ENCODE results near the gene ATRNL1.
"Not testable (repeated sequence)": the region's sequence is repeated elsewhere in the genome, so short reads cannot be mapped to it uniquely, and the experiment has no call there.

Gene ATRNL1

DNA sequence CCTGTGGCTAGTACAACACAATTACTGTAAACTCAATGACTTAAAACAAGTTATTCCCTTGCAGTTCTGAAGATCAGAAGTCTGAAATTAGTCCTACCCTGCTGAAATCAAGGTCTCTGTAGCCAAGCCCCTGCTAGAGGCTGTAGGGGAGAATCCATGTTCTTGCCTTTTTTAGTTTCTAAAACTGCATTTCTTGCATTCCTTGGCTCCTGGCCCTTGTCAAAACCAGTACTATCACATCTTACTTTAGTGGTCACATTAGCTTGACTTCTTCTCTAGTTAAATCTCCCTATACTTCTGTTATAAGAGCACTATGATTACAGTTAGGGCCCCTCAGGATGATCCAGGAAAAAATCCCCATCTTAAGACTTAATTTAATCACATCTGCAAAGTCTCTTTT is 612.9 kb downstream of the ATRNL1 start:
- no peaks in the 10 kb centered on the region for H3K36me3 ChIP-seq (ENCODE audit: control insufficient read depth in 1 of 2, insufficient read depth in 2 of 2, low read length in 2 of 2)
- H3K4me1 ChIP-seq (ENCODE audit: control insufficient read depth in 1 of 2, insufficient read depth in 2 of 2, low read length in 2 of 2): no peaks in the 10 kb centered on the region
- no peak overlapping the region for H3K4me3 ChIP-seq (ENCODE audit: low read depth in 1 of 2, low read length in 2 of 2)
- no peaks in the 10 kb centered on the region for H3K9me3 ChIP-seq (ENCODE audit: control insufficient read depth in 1 of 2, low read length in 2 of 2)
- no peak overlapping the region for H3K27ac ChIP-seq (ENCODE audit: low read length)
- no peaks in the 10 kb centered on the region for H3K27me3 ChIP-seq (ENCODE audit: low read depth, low read length)

DNA sequence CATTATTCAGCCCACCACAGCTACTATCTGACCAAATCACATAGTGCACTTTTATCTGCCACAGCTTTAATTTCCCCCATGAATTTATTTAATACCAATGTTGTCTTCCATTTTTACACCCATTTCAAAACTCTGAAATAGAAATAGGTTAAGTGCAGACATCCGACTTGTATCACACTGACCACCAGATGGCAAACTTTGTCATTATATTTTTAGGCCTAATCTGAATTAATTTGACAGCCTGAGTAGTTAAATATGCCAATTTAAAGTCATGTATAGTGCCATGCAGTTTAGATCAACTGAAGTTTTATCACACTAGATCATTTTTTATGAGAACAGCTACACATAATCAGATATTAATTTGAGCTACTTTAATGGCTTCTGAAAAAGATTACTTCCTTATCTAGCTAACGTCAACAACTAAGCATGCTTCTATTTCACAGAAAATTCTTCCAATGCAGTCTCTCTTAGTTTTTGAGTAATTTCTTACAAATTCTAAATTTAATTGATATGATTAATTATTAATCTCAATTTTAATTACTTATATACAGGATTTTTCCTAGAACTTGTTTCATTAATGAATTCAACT is 613.4 kb downstream of the ATRNL1 start:
- H3K27me3 ChIP-seq (ENCODE audit: low read depth, low read length): no peaks in the 10 kb centered on the region
- no peaks in the 10 kb centered on the region for H3K36me3 ChIP-seq (ENCODE audit: control insufficient read depth in 1 of 2, insufficient read depth in 2 of 2, low read length in 2 of 2)
- no peaks in the 10 kb centered on the region for H3K9me3 ChIP-seq (ENCODE audit: control insufficient read depth in 1 of 2, low read length in 2 of 2)
- no peaks in the 10 kb centered on the region for H3K4me1 ChIP-seq (ENCODE audit: control insufficient read depth in 1 of 2, insufficient read depth in 2 of 2, low read length in 2 of 2)
- no peak overlapping the region for H3K27ac ChIP-seq (ENCODE audit: low read length)
- no peak overlapping the region for H3K4me3 ChIP-seq (ENCODE audit: low read depth in 1 of 2, low read length in 2 of 2)

DNA sequence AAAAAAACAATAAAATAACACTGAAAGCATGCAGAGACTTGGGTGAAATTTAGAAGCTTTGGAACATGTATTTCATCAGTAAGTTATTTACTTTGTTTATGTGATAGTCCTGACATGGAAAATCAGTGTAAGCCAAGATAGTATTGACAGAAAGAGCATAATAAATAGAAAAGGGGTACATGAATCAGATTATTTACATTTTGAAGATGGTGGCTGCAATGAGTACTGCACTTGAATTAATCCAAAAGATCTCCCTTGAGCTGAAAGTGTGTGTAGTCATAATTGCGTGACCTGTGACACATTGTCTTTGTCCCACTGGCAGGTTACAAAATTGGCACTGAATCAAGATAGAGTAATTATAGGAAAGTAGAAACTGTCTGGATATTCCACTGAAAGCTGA is 617.0 kb downstream of the ATRNL1 start:
- H3K36me3 ChIP-seq (ENCODE audit: control insufficient read depth in 1 of 2, insufficient read depth in 2 of 2, low read length in 2 of 2): no peaks in the 10 kb centered on the region
- H3K4me1 ChIP-seq (ENCODE audit: control insufficient read depth in 1 of 2, insufficient read depth in 2 of 2, low read length in 2 of 2): no peaks in the 10 kb centered on the region
- H3K27ac ChIP-seq (ENCODE audit: low read length): no peak overlapping the region
- no peaks in the 10 kb centered on the region for H3K9me3 ChIP-seq (ENCODE audit: control insufficient read depth in 1 of 2, low read length in 2 of 2)
- no peak overlapping the region for H3K4me3 ChIP-seq (ENCODE audit: low read depth in 1 of 2, low read length in 2 of 2)
- no peaks in the 10 kb centered on the region for H3K27me3 ChIP-seq (ENCODE audit: low read depth, low read length)

DNA sequence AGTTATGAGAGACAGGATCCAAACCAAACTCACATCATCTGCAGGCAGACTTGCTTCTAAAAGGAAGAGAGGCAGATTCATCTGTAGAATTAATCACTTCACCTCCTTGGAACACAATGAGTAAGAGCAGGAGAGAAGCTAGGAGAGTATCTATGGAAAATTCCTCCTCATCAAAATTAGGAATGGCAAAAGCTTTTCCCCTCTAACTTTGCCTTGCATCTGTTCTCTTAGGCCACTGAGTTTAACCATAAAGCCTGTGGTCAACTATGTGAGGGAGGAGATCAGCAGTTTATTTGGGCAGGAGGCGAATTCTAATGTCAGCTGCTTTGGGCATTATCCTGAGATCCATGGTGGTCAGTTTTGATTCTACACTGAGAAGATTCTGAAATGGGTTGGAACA is 618.1 kb downstream of the ATRNL1 start:
- no peaks in the 10 kb centered on the region for H3K36me3 ChIP-seq (ENCODE audit: control insufficient read depth in 1 of 2, insufficient read depth in 2 of 2, low read length in 2 of 2)
- H3K4me3 ChIP-seq (ENCODE audit: low read depth in 1 of 2, low read length in 2 of 2): no peak overlapping the region
- no peaks in the 10 kb centered on the region for H3K27me3 ChIP-seq (ENCODE audit: low read depth, low read length)
- H3K9me3 ChIP-seq (ENCODE audit: control insufficient read depth in 1 of 2, low read length in 2 of 2): no peaks in the 10 kb centered on the region
- H3K27ac ChIP-seq (ENCODE audit: low read length): no peak overlapping the region
- H3K4me1 ChIP-seq (ENCODE audit: control insufficient read depth in 1 of 2, insufficient read depth in 2 of 2, low read length in 2 of 2): no peaks in the 10 kb centered on the region

DNA sequence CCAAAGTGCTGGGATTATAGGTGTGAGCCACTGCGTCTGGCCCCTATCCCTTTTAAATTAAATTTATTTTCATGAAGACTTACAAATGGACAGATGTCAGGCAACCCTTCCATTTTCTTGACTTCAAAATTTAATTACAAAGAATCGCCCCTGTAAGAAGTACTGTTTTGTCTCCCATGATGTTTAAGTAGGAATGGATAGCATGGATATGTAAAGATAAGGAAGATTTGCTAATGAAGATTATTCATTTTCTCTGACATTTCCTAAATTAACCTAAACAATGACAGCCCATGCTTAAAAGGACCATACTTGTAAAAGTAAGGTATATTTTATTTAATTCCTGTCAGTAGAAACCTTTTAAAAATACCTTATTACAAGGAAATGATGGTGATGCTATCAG is 627.0 kb downstream of the ATRNL1 start:
- no peak overlapping the region for H3K27ac ChIP-seq (ENCODE audit: low read length)
- H3K4me3 ChIP-seq (ENCODE audit: low read depth in 1 of 2, low read length in 2 of 2): no peak overlapping the region
- H3K9me3 ChIP-seq (ENCODE audit: control insufficient read depth in 1 of 2, low read length in 2 of 2): no peaks in the 10 kb centered on the region
- no peaks in the 10 kb centered on the region for H3K4me1 ChIP-seq (ENCODE audit: control insufficient read depth in 1 of 2, insufficient read depth in 2 of 2, low read length in 2 of 2)
- no peaks in the 10 kb centered on the region for H3K36me3 ChIP-seq (ENCODE audit: control insufficient read depth in 1 of 2, insufficient read depth in 2 of 2, low read length in 2 of 2)
- H3K27me3 ChIP-seq (ENCODE audit: low read depth, low read length): no peaks in the 10 kb centered on the region

DNA sequence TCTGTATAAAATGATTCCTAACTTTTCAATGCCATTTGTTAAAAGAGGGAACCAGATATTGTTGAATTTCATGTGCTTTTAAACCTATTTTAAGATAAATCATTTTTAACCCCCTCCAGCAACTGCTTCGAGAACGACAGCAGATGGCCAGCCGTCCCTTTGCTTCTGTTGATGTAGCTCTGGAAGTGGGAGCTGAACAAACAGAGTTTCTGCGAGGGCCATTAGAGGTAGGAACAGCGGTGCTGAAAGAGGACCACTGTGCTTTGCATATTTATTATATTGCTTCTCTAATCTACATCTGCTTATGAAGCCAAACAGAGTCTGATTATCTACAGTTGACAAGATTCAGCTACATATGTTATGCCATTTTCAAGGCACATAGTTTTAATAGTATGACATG is 634.0 kb downstream of the ATRNL1 start:
- H3K36me3 ChIP-seq (ENCODE audit: control insufficient read depth in 1 of 2, insufficient read depth in 2 of 2, low read length in 2 of 2): no peaks in the 10 kb centered on the region
- no peak overlapping the region for H3K27ac ChIP-seq (ENCODE audit: low read length)
- no peak overlapping the region for H3K4me3 ChIP-seq (ENCODE audit: low read depth in 1 of 2, low read length in 2 of 2)
- no peaks in the 10 kb centered on the region for H3K9me3 ChIP-seq (ENCODE audit: control insufficient read depth in 1 of 2, low read length in 2 of 2)
- no peaks in the 10 kb centered on the region for H3K4me1 ChIP-seq (ENCODE audit: control insufficient read depth in 1 of 2, insufficient read depth in 2 of 2, low read length in 2 of 2)
- no peaks in the 10 kb centered on the region for H3K27me3 ChIP-seq (ENCODE audit: low read depth, low read length)

DNA sequence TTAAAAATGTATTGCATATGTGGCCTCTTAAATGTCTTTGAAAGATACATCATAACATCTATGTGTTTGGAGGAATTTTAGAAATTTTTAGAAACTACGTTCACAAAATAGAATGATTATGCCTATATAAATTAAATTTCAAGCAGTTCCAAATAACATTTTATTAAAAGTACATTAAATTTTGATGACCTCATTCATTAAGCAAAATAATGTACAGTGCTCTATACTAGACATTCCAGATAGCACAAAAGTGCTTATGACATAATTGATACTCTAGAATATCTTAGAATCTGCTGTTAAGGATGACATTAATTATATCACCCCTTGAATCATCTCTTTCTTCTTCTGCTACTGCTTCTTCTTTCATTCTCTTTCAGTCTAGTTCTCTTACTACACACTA is 650.9 kb downstream of the ATRNL1 start:
- H3K4me3 ChIP-seq (ENCODE audit: low read depth in 1 of 2, low read length in 2 of 2): no peak overlapping the region
- H3K27ac ChIP-seq (ENCODE audit: low read length): no peak overlapping the region
- no peaks in the 10 kb centered on the region for H3K9me3 ChIP-seq (ENCODE audit: control insufficient read depth in 1 of 2, low read length in 2 of 2)
- H3K4me1 ChIP-seq (ENCODE audit: control insufficient read depth in 1 of 2, insufficient read depth in 2 of 2, low read length in 2 of 2): no peaks in the 10 kb centered on the region
- H3K36me3 ChIP-seq (ENCODE audit: control insufficient read depth in 1 of 2, insufficient read depth in 2 of 2, low read length in 2 of 2): no peaks in the 10 kb centered on the region
- no peaks in the 10 kb centered on the region for H3K27me3 ChIP-seq (ENCODE audit: low read depth, low read length)

DNA sequence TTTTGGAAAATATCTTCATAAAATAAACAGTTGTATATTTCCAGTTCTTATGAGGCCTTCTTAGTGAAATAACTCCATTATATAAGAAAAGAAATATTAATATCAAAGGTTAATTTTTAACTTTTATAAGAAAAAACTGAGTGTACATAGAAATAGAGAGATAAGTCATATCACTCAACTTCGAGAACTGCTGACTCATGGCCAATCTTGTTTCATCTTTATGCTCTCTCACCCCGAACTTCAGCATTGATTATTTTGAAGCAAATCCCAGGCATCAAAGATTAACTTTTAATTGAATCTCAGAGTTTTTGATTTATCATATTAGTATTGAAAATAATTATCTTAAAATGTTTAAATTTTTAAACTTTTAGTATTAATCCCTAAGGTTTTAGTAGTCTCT is 652.8 kb downstream of the ATRNL1 start:
- H3K36me3 ChIP-seq (ENCODE audit: control insufficient read depth in 1 of 2, insufficient read depth in 2 of 2, low read length in 2 of 2): no peaks in the 10 kb centered on the region
- H3K27me3 ChIP-seq (ENCODE audit: low read depth, low read length): no peaks in the 10 kb centered on the region
- H3K9me3 ChIP-seq (ENCODE audit: control insufficient read depth in 1 of 2, low read length in 2 of 2): peaks cover 0 to 2% of the 10 kb centered on the region in 2 donors
- H3K27ac ChIP-seq (ENCODE audit: low read length): no peak overlapping the region
- H3K4me3 ChIP-seq (ENCODE audit: low read depth in 1 of 2, low read length in 2 of 2): no peak overlapping the region
- H3K4me1 ChIP-seq (ENCODE audit: control insufficient read depth in 1 of 2, insufficient read depth in 2 of 2, low read length in 2 of 2): no peaks in the 10 kb centered on the region

DNA sequence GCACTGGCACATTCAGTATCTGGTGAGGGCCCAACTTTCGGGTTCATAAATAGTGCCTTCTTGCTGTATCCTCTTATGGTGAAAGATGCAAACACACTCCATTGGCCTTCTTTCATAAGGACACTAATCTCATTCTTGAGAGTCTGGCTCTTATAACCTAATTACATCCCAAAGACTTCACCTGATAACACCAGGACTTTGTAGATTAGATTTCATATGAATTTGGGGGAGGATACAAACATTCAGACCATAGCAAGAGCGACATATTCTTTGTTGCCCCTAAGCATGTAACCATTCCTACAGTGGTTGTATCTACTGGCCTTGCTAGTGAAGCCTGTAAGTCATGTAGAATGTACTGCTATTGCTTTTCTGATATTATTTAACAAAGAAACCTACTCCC is 654.6 kb downstream of the ATRNL1 start:
- no peaks in the 10 kb centered on the region for H3K36me3 ChIP-seq (ENCODE audit: control insufficient read depth in 1 of 2, insufficient read depth in 2 of 2, low read length in 2 of 2)
- H3K4me1 ChIP-seq (ENCODE audit: control insufficient read depth in 1 of 2, insufficient read depth in 2 of 2, low read length in 2 of 2): no peaks in the 10 kb centered on the region
- H3K9me3 ChIP-seq (ENCODE audit: control insufficient read depth in 1 of 2, low read length in 2 of 2): peaks cover 0 to 4% of the 10 kb centered on the region in 2 donors
- H3K4me3 ChIP-seq (ENCODE audit: low read depth in 1 of 2, low read length in 2 of 2): no peak overlapping the region
- no peaks in the 10 kb centered on the region for H3K27me3 ChIP-seq (ENCODE audit: low read depth, low read length)
- H3K27ac ChIP-seq (ENCODE audit: low read length): no peak overlapping the region

DNA sequence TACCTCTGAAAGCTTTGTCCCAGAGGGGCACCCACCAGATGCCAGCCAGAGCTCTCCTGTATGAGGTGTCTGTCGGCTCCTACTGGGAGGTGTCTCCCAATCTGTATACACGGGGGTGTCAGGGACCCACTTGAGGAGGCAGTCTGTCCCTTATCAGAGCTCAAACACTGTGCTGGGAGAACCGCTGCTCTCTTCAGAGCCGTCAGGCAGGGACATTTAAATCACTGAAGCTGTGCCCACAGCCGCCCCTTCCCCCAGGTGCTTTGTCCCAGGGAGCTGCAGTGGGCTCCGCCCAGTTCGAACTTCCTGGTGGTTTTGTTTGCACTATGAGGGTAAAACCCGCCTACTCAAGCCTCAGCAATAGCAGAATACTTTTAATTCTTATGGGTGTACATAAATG is 665.3 kb downstream of the ATRNL1 start:
- H3K36me3 ChIP-seq (ENCODE audit: control insufficient read depth in 1 of 2, insufficient read depth in 2 of 2, low read length in 2 of 2); H3K27ac ChIP-seq (ENCODE audit: low read length); H3K9me3 ChIP-seq (ENCODE audit: control insufficient read depth in 1 of 2, low read length in 2 of 2); H3K4me3 ChIP-seq (ENCODE audit: low read depth in 1 of 2, low read length in 2 of 2); H3K27me3 ChIP-seq (ENCODE audit: low read depth, low read length); H3K4me1 ChIP-seq (ENCODE audit: control insufficient read depth in 1 of 2, insufficient read depth in 2 of 2, low read length in 2 of 2): not testable (repeated sequence)

DNA sequence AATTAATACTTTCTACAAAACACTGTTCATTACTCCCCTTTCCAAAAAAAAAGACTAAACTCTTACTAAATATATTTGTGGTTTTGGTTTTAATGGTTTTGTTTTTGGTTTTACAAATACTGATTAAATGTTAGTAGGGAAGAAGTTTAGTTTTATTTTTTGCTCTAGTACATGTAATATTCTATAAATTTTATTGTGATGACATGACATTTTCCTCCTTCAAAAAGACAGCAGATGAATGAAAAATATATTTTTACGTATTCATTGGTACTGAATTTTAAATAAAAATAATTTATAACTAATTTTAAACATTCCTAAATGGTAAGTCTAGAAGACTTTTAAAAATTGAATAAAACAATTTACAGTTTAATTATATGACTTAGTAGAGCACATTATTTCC is 667.0 kb downstream of the ATRNL1 start:
- Histone ChIP-seq H3K4me1 (ENCODE audit: control insufficient read depth in 1 of 2, insufficient read depth in 2 of 2, low read length in 2 of 2) (no peaks in the 10 kb centered on the region), H3K4me3 (ENCODE audit: low read depth in 1 of 2, low read length in 2 of 2) (no peak overlapping the region), H3K36me3 (ENCODE audit: control insufficient read depth in 1 of 2, insufficient read depth in 2 of 2, low read length in 2 of 2) (no peaks in the 10 kb centered on the region), H3K9me3 (ENCODE audit: control insufficient read depth in 1 of 2, low read length in 2 of 2) (no peaks in the 10 kb centered on the region), H3K27me3 (ENCODE audit: low read depth, low read length) (no peaks in the 10 kb centered on the region), H3K27ac (ENCODE audit: low read length) (no peak overlapping the region)

DNA sequence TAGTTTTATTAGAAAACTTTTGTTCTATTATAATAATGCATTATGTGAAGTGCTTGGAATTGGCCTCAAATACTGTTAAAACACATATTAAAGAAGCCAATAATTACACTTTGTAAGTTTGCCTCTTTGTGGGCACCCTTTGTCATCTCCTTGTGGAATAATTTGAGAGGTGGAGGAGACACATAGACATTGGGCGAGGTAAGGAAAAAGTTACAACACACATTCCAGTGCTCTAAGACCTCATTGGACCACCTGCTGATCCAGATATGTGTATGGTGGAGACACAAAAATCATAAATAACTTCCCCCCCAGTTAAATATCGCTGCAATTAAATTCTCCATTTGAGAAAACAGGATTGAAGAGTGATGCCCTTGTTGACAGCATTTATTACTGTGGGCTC is 668.0 kb downstream of the ATRNL1 start:
- no peak overlapping the region for H3K4me3 ChIP-seq (ENCODE audit: low read depth in 1 of 2, low read length in 2 of 2)
- no peak overlapping the region for H3K27ac ChIP-seq (ENCODE audit: low read length)
- no peaks in the 10 kb centered on the region for H3K27me3 ChIP-seq (ENCODE audit: low read depth, low read length)
- no peaks in the 10 kb centered on the region for H3K4me1 ChIP-seq (ENCODE audit: control insufficient read depth in 1 of 2, insufficient read depth in 2 of 2, low read length in 2 of 2)
- H3K9me3 ChIP-seq (ENCODE audit: control insufficient read depth in 1 of 2, low read length in 2 of 2): no peaks in the 10 kb centered on the region
- no peaks in the 10 kb centered on the region for H3K36me3 ChIP-seq (ENCODE audit: control insufficient read depth in 1 of 2, insufficient read depth in 2 of 2, low read length in 2 of 2)

All from muscle layer of duodenum (tissue), 2 donors.